Choroid plexus epithelial cell (primary cell): ENCODE data around the gene NTSR1.
"Not testable (repeated sequence)": the region's sequence is repeated elsewhere in the genome, so short reads cannot be mapped to it uniquely, and the experiment has no call there.

Experiments
- DNase-seq: peaks from one replicate; pipeline ENCODE4 v3.0.0-alpha.2; 2010; ENCODE audit warnings: low read depth
- H3K4me3 ChIP-seq: 2 replicates; pipeline ENCODE4 v1.5.1; 2011; ENCODE audit warnings: low read depth, mild to moderate bottlenecking, control low read depth, low read length, moderate library complexity
- TF ChIP-seq, protein P1 (sequence below): conservative IDR thresholded peaks from 2 replicates; pipeline ENCODE4 v1.5.1; 2011; ENCODE audit warnings: low read depth, mild to moderate bottlenecking, control low read depth, inconsistent platforms, low read length, moderate library complexity

Gene NTSR1

DNA sequence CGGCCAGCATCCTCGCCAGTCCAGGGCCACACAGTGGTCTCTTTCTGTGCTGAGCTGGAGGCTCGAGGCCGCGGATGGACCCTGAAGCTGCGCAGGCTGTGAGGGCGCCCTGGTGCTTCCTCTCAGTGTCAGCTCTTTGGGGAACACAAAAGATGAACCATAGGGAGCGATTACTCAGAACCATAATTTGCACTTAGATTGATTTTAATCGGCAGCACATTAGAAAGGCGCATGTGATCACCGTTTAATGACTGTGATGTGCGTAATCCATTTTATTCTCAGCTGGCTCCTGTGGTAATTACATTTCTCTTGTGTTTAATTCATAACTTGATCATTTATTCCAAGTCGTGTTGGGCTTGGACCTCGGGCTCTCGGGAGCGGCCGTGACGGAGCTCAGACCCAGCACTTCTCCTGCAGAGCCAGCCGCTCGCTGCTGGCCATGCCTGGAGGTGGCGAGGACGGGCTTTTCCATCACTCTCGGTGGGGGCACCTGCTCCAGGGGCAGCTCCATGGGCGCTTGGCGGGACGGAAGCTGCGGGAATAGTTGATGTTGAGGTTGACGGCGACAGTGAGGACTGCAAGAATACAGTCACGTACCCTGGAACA is 25.6 kb upstream of the NTSR1 start:
- TF ChIP-seq, protein P1, sequence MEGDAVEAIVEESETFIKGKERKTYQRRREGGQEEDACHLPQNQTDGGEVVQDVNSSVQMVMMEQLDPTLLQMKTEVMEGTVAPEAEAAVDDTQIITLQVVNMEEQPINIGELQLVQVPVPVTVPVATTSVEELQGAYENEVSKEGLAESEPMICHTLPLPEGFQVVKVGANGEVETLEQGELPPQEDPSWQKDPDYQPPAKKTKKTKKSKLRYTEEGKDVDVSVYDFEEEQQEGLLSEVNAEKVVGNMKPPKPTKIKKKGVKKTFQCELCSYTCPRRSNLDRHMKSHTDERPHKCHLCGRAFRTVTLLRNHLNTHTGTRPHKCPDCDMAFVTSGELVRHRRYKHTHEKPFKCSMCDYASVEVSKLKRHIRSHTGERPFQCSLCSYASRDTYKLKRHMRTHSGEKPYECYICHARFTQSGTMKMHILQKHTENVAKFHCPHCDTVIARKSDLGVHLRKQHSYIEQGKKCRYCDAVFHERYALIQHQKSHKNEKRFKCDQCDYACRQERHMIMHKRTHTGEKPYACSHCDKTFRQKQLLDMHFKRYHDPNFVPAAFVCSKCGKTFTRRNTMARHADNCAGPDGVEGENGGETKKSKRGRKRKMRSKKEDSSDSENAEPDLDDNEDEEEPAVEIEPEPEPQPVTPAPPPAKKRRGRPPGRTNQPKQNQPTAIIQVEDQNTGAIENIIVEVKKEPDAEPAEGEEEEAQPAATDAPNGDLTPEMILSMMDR: no peak
- H3K4me3 ChIP-seq: no peak overlapping the region
- DNase-seq: no peak

DNA sequence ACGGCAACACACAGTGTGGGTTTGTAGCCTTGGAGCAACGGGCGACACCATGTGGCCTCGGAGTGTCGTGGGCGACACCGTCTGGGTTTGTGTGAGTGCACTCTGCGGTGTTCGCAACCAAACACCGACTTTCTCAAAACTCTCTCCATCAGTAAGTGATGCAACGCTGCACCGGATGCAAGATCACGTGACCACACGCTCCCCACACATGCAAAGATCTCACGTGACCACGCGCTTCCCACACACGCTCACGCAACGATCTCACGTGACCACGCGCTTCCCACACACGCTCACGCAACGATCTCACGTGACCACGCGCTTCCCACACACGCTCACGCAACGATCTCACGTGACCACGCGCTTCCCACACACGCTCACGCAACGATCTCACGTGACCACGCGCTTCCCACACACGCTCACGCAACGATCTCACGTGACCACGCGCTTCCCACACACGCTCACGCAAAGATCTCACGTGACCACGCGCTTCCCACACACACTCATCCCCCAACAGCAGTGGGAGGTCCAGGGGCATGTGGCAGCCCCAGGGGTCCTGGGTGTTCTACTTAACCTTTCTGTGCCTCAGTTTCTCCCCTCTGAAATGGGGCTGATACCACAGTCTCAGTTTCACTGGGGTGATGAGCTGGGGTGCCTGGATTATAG is 24.8 kb upstream of the NTSR1 start:
- H3K4me3 ChIP-seq, DNase-seq: not testable (repeated sequence)

DNA sequence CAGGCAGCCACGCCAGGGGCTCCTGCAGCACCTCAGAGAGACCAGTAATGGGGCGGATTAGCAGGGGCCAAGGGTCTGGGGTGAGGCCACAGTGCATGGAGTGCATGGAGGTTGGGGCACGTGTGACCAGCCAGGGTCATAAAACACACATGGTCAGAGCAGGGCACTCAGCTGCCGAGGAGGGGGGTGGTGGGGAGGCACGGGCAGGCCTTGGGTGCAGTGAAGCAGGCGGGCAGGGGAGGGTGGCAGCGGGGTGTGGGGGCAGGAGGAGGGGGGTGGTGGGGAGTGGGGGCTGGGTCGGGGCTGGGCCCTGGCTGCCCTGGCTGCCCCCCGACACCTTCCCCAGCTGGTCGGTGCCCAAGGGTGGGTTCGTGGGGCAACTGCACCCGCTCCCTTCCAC is 23.7 kb upstream of the NTSR1 start:
- no peak overlapping the region for H3K4me3 ChIP-seq
- DNase-seq: no peak
- TF ChIP-seq, protein P1: no peak

DNA sequence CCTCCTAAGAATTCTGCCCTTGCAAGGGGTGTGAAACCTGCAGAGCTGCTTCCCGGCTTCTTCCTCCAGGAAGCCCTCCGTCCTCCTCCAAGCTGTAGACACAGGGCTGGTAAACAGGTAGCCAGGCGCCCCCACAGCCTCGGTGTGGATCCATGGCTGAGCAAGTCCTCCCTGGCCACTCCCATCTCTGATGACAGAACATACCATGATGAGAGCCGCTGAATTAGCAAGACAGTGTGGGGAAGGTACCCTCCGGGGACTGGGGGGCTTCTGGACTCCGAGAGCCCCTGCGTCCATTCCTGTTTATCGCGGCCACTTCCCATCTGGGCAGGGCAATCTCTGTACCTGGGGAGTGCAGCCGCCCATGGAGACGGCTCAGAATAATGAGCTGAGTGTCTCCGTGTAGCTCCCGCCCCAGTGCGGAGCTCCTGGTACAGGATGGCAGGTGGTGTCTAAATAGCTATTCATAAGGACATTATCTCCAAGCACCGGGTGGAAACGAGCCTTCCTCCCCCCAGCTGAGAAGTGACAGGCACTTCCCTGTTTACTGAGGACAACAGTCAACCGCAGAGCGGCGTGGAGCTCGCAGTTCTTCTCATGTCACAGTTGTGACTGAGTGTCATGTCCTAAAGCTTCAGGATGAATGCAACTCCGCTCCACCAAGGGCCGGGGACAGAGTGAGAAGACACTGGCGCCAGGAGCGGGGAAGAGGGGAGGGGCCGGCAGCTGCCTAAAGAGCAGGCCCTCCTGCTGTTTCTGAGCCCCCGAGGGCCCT is 22.7 kb upstream of the NTSR1 start:
- no peak overlapping the region for H3K4me3 ChIP-seq
- TF ChIP-seq, protein P1: no peak
- DNase-seq: no peak

DNA sequence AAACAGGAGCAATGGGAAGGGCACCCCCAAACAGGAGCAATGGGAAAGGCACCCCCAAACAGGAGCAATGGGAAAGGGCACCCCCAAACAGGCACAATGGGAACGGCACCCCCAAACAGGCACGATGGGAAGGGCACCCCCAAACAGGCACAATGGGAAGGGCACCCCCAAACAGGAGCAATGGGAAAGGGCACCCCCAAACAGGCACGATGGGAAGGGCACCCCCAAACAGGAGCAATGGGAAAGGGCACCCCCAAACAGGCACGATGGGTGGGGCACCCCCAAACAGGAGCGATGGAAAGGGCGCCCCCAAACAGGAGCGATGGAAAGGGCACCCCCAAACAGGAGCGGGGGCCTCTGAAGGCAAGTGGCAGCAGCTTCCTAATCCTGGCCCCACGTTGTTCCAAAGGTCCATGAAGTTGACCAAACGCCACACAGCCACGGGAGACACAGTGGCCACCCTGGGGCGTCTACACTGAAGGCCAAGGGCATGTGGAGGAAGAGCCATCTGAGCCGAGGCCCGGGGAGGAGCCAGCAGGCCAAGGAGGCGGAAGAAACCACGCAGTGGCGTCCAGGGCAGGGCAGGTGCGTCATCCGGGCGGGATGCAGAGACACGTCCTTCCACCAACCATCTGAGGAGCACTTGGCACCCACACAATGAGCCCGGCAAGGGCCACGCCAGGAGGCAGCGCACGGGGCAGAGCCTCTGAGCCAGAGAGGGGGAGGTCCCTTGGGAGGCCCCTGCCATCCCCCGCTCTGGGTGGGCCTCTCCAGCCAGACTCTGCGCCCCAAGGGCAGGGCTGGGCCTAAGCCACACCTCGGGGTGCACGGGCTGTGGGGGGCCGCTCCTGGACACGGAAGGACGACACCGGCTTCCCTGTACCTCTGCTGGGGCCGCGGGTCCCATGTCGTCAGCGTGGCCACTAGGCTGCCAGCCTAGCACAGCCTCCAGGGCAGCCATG is 21.5 kb upstream of the NTSR1 start:
- no peak for DNase-seq
- TF ChIP-seq, protein P1: no peak
- H3K4me3 ChIP-seq: no peak overlapping the region

DNA sequence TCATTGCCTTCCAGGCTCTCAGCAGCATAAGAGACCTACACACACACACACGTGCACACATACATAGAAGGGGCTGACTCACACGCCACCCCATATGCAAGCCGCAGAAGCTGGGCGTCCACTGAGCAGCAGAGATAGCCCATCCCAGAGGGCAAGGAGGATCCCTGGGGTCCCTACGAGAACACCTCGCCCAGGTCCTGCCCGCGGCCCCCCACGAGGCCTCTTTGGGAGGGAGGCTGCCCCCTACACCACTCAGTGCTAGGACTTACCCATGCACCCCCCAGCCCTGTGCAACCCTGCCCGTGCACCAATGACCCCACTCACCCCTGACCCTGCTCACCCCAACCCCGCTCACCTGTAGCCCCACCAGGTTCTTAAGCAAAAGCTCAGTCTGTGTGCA is 20.6 kb upstream of the NTSR1 start:
- TF ChIP-seq, protein P1: no peak
- no peak overlapping the region for H3K4me3 ChIP-seq
- DNase-seq: no peak
